ENCODE measurements around the gene UGT1A7.

DNA sequence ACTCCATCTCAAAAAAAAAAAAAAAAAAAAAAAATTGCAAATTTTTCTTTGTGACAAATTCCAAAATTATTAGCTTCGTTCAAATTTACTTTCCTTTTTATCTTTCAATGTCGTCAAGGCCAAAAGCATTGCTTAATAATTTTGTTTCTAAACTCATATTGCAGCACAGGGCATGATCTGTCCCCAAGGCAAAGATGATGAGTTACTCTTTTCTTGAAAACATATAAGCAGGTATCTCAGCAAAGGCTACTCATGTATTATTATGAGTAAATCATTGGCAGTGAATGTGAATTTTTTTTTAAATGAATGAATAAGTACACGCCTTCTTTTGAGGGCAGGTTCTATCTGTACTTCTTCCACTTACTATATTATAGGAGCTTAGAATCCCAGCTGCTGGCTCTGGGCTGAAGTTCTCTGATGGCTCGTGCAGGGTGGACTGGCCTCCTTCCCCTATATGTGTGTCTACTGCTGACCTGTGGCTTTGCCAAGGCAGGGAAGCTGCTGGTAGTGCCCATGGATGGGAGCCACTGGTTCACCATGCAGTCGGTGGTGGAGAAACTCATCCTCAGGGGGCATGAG is at the start of gene UGT1A7:
- TF ChIP-seq, protein P1, sequence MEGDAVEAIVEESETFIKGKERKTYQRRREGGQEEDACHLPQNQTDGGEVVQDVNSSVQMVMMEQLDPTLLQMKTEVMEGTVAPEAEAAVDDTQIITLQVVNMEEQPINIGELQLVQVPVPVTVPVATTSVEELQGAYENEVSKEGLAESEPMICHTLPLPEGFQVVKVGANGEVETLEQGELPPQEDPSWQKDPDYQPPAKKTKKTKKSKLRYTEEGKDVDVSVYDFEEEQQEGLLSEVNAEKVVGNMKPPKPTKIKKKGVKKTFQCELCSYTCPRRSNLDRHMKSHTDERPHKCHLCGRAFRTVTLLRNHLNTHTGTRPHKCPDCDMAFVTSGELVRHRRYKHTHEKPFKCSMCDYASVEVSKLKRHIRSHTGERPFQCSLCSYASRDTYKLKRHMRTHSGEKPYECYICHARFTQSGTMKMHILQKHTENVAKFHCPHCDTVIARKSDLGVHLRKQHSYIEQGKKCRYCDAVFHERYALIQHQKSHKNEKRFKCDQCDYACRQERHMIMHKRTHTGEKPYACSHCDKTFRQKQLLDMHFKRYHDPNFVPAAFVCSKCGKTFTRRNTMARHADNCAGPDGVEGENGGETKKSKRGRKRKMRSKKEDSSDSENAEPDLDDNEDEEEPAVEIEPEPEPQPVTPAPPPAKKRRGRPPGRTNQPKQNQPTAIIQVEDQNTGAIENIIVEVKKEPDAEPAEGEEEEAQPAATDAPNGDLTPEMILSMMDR (IDR thresholded peaks at IDR 0.05) = no peak
- no peak for TF ChIP-seq POLR2A (IDR thresholded peaks at IDR 0.05)
